GM19463 (cell line): ENCODE data around the gene RABGAP1L.
A peak's percentile ranks its signal among the peaks of the same experiment; 100 is the strongest.
"Not testable (repeated sequence)": the region's sequence is repeated elsewhere in the genome, so short reads cannot be mapped to it uniquely, and the experiment has no call there.

Source experiments
- ATAC-seq: cut with Tn5 transposase; IDR thresholded peaks from one replicate; pipeline ENCODE4 v1.9.1; 2021; ENCODE audit warnings: mild to moderate bottlenecking, moderate library complexity; ENCODE audit not compliant: unreplicated experiment

Gene RABGAP1L

DNA sequence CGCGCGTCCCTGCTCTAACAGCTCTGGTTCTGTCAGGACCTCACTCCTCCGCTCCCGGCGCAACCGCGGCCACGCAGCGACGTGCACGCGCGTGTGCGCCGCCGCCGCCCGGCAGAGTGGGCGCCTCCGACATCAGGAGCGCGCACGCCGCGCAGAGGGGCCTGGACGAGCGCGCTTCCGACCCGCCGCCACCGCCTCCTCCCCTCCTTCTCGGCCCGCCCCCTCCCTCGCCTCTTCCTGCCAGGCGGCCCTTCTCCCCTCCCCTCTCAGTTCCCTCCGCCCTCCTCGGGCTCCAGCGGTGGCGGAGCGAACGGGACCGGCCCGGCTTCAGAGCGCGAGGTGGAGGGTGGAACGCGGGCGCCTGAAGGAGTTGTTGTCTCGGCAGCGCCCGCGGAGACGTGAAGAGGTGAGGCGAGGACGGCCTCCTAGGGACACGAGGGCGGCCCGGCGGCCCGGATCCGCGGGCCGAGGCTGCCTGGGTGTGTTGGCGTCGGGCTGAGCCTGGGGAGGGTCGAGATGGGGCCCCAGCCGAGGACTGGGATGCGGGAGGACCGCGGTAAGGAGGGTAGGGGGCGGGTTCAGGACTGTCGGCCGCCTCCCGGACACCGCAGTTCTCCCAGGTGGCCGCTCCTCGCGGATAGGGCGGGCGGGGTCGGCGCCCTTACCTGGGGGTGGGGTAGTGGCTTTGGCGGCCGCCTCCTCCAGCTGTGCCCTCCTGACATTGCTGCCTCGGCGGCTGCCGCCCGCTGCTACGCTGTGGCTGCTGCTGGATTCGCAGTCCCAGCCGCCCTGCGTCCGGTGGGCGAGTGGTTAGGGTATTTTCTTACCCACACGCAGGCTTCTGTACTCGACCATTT is at the start of gene RABGAP1L:
Gene RABGAP1L, plus strand, starts transcription at position 269 of the 857 bp plus-strand sequence.
- ATAC-seq = peak; percentile 70

DNA sequence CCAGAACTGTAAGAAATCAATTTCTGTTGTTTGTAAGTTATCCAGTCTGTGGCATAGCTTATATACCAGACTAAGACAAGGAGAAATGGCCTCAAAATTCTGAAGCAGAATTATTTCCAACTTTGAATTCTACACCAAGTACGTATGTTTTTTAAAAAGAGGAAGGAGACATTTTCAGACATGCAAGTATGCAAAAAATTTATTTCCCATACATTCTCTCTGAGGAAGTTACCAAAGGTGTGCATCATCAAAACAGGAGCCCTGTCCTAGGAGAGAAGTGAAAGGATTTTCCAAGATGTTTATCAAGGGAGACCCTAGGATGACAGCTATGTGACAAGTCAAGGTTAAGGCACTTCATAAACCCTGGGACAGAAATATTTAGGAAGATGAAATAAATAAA is 49.3 kb upstream of the RABGAP1L start:
- ATAC-seq = no peak

DNA sequence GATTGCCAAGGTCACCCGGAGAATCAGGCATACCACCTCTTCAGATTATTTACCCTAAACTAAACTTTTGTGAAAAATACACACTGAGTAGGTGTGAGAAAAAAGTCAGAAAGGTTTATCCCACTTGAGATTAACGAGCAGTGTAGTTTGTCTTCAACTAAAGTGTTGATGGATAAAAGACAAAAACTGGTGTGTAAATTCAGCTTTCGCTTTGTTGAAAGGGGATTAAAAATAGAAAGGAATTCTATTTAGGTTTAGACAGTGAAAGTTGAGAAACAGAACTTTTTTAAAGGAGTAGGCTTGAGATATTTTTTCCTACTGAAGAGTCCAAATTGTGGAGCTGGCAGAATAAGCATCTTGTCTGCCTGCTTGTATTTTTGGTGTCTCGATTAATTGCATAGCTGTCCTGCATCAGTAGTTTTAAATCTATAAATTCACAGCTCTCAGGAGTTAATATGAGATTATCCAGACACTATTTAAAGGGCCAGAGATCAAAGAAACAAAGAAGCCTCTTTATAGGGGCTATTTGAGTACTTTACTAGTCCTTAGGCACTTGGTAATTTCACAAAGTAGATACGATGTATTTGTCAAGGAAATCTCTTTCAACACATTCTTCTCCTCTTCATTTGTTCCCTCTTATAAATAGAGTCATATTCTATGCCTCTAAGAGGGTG is 46.7 kb upstream of the RABGAP1L start:
- ATAC-seq = no peak

DNA sequence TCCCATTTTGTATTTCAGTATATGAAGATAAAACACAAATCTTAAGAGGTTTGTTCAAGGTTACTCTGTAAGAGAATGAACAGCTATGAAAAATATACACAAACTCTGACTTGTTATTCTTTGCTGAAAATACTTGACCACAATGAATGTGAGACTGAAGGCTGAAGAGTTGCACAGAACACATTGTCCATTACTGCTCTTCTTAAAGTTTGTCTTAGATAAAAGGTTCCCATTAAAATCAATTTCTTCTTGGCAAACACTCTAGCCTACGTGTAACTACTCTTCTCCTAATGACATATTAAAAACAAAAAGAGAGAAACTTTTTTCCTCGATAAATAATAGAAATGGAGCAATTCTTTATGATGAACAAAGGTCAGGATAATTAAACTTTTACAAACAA is 45.2 kb upstream of the RABGAP1L start:
- no peak for ATAC-seq

DNA sequence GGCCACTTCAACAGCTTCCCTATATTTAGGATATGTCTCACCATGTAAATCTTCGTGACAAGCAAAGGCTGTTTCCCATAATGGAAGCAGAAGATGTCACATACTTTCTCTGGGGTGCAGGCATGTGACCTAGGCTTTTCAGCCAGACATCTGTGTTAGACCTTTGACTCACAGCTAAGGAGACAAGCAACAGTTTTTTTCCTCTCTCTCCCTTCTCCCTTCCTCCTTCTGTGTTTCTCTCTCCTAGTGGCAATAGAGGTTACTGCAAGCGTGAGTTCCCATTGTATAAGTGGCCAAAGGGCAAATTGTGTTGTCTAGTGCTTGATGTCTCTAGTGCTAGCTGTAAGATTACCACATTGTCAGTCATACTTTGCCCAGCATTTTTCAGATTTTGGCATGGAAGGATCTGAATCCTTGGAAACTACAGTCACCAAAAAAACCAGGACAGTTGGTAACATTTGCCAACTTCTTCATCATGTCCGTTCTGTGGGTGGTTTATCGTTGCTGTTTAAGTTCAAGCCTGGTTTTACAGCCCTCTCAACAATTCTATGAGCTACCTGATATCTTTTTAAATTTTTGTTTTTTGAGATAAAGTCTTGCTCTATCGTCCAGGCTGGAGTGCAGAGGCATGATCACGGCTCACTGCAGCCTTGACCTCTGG is 44.4 kb upstream of the RABGAP1L start:
- peak; percentile 84 for ATAC-seq

DNA sequence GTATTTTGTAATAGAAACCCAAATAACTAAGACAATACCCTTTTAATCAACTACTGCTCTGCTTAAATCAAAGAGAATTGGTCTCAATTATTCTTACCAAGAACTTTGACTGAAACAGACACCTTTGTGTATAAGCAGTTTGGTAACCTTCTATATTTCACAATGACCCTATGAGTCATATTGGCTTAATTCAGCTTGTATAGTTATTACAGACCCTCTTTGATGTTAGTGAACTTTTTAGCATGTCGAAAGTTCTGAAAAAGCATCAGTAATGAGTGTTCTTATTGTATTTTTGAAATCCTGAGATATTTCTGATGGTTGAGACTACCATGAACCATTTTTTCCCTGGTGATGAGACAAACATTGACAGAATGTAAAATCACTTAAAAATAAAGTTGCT is 43.3 kb upstream of the RABGAP1L start:
- no peak for ATAC-seq

DNA sequence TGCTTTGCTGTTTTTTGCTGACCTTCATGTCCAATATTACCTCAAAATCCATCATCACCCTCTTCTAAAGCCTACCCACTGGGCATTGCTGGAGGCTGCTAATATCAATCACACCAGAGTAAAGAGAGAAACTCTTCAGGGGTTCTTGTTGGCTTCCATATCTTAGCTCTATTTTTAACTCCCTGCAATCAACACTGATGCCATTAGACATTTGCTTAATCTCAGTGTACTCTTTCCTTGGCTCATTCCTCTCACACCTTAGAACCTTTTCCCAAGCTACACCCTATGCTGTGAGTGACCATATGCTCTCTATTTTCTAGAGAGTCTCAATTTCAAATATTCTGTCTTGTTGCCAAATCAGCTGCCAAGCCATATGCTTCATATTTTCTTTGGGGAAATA is 40.6 kb upstream of the RABGAP1L start:
- no peak for ATAC-seq

DNA sequence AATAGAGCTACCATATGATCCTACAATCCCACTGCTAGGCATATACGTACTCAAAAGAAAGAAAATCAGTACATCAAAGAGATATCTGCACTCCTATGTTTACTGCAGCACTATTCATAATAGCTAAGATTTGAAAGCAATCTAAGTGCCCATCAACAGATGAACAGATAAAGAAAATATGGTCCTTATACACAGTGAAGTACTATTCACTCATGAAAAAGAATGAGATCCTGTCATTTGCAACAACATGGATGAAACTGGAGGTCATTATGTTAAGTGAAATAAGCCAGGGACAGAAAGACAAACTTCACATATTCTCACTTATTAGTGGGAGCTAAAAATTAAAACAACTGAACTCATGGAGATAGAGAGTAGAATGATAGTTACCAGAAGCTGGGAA is 37.0 kb upstream of the RABGAP1L start:
- not testable (repeated sequence) for ATAC-seq

DNA sequence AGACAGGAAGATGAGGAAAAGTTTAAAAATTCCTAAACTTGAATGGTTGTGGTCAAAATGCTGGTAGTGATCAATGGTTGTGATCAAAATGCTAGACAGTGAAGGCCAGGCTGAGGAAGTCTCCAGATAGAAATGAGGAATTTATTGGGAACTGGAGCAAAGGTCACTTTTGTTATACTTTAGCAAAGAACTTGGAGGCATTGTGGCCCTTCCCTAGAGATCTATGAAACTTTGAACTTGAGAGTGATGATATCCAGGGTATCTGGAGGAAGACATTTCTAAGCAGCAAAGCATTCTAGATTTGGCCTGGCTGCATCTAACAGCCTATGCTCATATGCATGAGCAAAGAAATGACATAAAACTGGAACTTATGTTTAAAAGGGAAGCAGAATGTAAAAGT is 35.5 kb upstream of the RABGAP1L start:
- ATAC-seq = no peak

DNA sequence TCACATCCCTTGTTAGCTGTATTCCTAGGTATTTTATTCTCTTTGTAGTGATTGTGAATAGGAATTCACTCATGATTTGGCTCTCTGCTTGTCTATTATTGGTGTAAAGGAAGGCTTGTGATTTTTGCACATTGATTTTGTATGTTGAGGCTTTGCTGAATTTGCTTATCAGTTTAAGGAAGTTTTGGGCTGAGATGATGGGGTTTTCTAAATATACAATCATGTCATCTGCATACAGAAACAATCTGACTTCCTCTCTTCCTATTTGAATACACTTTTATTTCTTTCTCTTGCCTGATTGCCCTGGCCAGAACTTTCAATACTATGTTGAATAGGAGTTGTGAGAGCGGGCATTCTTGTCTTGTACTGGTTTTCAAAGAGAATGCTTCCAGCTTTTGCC is 32.1 kb upstream of the RABGAP1L start:
- ATAC-seq = not testable (repeated sequence)

DNA sequence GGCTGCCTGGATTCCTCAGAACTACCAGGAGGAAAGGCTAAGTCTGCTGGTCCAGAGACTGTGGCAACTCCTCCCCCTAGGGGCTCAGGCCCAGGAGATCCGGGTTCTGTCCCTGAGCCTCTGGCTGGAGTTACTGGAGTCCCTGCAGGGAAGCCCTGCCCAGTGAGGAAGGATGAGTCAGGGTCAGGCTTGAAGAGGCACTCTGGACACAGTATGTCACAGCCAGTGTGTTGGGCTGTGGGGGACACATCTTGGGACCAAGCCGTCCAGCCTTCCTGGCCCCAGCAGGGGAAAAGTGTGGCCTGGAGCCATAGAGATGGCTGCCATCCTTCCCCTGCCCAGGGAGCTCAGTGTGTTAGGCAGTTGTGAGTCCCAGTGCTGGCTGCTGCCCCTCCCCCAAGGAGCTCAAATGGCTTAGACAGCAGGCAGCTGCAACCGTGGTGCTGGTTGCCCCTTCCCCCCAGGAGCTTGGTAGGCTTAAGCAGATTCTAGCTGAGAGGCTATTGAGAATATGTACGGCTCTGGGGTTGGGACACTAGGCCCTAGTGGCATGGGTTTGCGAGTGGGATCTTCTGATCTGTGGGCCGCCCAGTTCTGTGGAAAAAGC is 28.2 kb upstream of the RABGAP1L start:
- ATAC-seq = no peak

DNA sequence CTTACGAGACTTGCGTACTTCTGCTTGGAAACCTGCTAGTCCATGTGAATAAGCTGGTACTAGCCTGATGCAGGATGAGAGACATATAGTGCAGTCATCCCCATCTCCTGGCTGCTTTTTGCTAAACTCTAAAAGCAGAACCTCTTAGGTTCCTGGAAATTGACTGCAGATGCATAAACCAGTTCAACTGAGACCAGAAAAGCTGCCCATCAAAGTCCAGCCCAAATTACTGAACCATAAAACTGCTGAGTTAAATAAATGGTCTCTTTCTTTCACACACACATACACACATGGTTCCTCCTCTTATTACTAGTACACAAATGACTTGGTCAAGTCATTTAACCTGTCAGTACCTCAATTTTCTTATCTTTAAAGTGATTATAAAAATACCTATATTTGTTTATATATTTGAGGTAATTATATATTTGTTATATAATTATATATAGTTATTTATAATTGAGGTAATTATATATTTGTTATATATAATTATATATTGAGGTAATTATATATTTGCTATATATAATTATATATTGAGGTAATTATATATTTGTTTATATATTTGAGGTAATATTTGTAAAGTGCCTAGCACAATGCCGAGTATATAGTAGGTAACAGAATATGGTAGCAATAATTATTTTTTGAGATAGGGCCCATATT is 25.2 kb upstream of the RABGAP1L start:
- peak; percentile 57 for ATAC-seq

DNA sequence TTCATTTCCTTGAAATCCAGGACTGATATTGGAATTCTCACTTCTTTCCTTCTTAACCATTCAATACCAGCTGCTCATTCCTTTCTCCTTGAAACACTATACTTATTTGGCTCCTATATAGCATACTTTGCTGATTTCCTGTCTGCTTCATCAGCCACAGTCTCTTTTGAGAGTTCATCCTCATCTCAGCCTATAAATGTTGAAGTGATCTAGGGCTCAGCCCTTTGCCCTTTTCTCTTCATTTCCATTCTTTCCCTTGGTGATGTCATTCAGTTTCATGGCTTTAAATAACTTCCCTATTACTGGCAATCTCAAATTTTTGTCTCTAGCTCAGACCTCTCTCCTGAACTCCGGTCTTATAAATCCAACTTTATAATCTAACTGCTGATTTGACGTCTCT is 24.1 kb upstream of the RABGAP1L start:
- no peak for ATAC-seq

DNA sequence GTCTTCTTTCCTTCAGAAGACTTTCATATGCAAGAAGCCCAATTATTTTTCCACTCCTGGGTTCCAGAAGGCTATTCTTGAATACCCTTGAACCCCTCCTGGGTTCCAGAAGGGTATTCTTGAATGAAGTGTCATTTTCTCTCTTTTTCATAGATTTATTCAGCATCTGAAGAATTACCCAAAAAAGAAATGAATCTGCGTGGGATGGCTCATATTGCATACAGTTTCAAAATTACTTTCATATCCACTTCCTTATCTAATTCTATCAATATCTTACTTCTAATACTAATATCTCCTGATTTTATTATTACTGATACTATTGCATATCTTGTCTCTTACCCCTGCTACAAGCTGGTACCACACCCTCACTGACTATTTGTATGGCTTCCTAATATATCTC is 22.6 kb upstream of the RABGAP1L start:
- ATAC-seq = no peak

DNA sequence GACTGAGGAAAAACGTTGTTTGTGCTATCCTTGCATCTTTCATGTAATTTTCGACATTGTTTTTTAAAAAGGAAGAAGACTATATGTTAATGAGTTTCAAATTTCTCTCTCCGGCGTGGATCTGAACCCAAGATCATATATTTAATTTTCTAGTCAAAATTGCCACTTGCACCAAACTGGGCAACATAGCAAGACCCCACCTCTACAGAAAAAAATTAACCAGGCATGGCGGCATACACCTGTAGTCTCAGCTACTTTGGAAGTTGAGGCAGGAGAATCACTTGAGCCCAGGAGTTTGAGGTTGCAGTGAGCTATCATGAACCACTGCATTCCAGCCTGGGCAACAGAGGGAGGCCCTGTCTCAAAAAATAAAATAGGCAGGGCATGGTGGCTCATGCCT is 16.5 kb upstream of the RABGAP1L start:
- ATAC-seq = no peak

DNA sequence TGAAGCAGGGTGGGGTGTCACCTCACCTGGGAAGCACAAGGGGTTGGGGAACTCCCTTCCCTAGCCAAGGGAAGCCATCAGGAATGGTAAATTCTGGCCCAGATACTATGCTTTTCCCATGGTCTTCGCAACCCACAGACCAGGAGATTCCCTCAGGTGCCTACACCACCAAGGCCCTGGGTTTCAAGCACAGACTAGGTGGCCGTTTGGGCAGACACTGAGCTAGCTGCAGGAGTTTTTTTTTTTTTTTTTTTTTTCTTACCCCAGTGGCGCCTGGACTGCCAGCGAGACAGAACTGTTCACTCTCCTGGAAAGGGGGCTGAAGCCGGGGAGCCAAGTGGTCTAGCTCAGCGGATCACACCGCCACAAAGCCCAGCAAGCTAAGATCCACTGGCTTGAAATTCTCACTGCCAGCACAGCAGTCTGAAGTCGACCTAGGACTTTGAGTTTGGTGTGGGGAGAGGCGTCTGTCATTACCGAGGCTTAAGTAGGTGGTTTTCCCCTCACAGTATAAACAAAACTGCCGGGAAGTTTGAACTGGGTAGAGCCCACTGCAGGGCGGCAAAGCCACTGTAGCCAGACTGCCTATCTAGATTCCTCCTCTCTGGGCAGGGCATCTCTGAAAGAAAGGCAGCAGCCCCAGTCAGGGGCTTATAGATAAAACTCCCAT is 15.5 kb upstream of the RABGAP1L start:
- not testable (repeated sequence) for ATAC-seq

DNA sequence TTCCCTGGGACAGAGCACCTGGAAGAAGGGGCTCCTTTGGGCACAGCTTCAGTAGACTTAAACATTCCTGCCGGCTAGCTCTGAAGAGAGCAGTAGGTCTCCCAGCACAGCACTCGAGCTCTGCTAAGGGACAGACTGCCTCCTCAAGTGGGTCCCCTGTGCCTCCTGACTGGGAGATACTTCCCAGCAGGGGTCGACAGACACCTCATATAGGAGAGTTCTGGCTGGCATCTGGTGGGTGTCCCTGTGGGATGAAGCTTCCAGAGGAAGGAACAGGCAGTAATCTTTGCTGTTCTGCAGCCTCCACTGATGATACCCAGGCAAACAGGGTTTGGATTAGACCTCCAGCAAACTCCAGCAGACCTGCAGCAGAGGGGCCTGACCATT is 14.9 kb upstream of the RABGAP1L start:
- ATAC-seq = not testable (repeated sequence)

DNA sequence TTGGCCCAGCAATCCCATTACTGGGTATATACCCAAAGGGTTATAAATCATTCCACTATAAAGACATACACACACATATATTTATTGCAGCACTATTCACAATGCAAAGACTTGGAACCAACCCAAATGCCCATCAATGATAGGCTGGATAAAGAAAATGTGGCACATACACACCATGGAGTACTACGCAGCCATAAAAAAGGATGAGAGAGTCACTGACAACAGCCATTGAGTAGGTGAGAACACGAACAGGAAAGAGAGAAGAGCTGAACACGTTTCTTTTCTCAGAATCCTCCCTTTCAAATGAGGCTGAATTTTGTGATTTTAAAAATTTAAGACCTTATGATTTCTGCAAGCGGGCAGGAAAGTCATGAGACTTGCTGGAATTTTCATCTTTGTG is 10.1 kb upstream of the RABGAP1L start:
- no peak for ATAC-seq

DNA sequence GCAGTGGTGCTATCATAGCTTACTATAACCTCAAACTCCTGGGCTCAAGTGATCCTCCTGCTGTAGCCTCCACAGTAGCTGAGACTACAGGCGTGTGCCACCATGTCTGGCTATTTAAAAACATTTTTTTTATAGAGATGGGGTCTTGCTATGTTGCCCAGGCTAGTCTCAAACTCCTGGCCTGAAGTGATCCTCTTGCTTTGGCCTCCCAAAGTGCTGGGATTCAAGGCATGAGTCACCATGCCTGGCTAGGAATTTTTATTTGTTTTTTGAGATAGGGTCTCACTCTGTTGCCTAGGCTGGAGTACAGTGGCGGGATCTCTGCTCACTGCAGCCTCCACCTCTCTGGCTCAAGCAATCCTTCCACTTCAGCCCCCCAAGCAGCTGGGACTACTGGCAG is 8.8 kb upstream of the RABGAP1L start:
- ATAC-seq = no peak

DNA sequence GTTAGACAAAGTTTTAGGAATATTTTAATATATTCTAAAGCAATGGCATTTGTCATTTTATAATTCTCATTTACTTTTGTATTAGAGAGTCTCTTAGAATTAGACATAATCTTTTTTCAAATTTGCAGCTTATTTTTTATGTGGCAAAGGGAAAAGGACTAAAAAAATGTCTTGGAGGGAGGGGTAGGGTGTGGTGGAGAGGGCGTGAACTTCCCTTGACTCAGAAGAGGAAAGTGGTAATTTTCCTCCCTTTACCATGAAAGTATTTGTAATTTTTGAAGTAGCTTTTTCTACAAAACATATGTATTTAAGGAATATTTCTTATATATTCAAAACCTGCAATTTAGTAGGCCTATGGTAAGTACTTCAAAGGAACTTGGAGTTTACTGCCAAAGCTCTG is 6.9 kb upstream of the RABGAP1L start:
- no peak for ATAC-seq
